T-helper 2 cell treated with Interferon-gamma antibody and Interleukin-4, amounts not matched to agents 100 ng/mL and 5 ng/mL, for 36 hours (primary cell): ENCODE data around the gene TMEM9B. TPM values are rescaled to one million over a fixed set of nuclear protein-coding genes. Genes with fewer than 3 reads are reported as not detected.

Experiments
- intact Hi-C: fragments of 100-400 bp; cut with micrococcal nuclease; formaldehyde crosslinking; loops from one replicate; pipeline ENCODE4 v1.15.1; 2023
- total RNA-seq: library from RNA; stranded (reverse); gene quantifications from 2 replicates; pipeline ENCODE4 v1.2.3, GENCODE V29; 2022

TMEM9B gene
- total RNA-seq, 1 donor from 2014 or later: 32.9 TPM

DNA sequence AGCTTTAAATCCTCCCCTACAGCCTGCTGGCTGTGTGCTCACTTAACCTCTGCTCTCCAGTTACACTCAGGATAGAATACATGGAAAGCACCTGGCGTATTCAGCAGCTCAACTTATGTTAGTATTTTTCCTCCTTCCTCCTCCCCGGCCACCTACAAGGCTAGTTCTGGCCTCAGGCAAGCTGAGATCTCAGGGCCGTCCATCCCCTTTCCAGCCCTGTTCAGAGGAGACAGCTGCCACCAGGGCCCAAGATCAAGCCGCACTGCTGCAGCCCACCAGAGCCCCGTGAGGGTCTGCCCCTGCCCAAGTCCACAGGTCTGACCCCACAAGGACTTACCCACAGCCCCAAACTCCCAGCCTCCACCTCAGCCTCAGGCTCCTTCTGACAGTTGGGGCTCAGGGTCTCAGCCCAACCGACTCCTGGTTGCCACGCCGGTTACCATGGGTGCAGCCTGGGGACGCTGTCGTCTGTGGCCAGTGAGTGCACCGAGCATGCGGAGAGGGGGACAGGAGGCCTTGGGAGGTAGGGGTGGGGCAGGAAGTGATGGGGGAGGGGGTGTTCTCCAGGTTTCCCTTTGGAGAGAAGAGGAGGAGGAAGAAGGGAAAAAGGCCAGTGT, 31.6 kb downstream of the TMEM9B start, which contains the start of gene C11orf16:
C11orf16 (minus strand) TSS at position 384 of the 617 bp plus-strand sequence. CDS start 639 bp downstream, outside the sequence.
- intact Hi-C loops: no loop called here

DNA sequence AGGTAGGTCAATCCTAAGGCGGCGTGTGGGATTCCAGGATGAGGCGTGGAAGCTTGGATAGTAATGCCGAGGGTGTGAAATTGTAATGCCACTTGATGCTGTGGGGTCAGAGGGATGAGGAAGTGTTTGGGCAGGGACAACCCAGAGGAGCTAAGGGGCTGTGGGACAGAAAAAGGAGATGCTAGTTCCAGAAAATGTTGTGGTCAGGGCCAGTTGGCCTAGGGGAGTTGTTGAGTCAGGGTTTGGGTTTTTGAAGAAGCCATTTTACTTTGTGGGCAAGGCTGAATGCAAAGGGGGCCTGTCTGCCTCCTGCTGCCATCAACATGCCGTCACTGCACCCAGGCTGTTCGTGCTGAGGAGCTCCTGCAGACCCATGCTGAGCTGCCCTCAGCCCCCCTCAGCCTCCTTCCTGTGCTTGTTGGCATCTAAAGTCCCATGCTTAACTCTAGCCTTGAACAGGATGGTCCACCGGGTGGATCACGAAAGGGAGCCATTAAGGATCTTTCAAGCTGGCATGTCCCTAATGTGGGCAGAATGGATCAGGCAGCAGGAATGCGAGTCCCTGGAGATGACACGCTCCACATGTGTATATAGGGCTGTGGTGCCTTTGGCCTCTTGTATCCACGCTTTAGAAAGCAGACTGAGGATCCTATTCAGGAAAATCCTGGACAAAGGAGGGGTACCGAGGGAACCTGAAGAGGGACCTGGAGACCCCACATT, 33.6 kb downstream of the TMEM9B start:
- intact Hi-C loops: no loop called here

DNA sequence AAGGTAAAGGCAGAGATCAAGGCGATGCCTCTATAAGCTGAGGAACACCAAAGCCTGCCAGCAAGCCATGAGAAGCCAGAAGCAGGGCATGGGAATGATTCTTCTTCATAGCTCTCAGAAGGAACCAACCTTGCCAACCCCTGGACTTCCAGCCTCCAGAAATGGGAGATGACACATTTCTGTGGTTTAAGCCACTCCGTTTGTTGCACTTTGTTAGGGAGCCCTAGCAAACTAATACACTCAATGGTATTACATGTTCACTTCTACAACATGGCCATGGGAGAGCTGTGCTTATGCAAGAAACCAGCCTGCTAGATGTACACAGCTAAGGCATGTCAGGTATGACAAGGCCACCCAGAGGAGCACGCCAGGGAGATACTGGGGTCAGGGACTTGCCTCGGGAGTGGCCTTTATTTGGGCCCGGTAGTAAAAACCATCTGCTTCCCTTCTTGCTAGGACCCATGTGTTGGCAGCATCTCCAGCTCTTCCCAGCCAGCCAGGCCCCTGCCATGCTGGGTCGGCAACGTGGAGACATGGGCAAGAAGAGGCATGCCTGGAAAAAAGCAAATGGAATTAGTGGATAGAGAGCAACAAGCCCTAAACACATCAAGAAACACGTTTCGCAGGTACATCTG, 35.1 kb downstream of the TMEM9B start:
- intact Hi-C loops: no loop called here

DNA sequence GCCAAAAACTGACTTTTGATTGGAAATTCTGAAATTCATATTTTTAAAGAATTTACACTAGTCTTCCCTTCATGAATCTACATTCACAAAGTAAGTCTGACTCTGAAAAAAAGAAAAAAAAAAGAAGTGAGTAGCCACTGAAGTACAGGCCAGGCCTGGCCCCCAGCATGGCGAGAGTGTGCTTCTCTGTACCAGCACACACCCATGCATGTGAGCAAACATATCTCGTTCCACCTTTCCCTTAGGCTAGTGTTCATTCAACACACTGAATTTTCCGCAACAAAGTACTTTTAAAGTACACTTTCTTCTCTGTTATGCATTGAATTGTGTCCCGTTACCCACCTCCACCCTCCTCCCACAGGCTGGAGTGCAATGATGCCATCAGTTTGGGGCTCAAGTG, 36.0 kb downstream of the TMEM9B start:
- intact Hi-C loops: no loop called here

DNA sequence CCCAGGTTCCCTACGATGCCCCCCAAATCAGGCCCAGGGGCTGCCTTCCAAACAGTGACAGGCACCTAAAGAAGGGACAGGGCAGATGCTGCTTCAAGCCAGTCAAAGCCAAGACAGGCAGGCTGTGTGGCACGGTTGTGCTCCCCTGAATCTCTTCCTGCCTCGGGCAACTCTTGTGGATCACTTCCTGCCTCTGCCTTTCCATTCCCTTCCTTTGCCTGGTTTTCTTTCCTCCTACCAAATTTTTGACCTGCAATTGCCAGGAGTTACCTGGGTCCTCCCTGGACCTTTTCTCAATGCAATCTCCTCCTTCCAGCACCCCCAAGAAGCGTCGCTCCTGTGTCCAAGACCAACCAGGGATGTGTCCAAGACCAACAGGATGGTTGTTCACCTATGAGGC, 37.0 kb downstream of the TMEM9B start:
- intact Hi-C loops: no loop called here

DNA sequence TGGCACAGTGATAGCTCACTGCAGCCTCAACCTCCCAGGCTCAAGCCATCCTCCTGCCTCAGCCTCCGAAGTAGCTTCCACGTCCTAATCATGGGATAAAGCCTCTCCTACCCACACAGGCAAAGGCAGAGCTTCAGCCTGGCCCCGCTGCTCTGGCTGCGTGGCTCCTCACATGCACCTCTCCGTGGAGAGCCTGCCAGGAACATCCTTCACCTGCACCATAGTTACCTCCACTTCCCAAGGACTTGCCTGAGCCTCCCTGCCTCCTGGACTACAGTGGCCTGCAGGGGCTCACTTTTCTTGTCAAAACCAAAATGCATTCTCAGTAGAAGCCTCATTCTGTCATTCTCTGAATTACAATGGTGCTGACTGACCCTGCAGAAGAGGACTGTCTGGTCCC, 38.0 kb downstream of the TMEM9B start:
- intact Hi-C loops: no loop called here

DNA sequence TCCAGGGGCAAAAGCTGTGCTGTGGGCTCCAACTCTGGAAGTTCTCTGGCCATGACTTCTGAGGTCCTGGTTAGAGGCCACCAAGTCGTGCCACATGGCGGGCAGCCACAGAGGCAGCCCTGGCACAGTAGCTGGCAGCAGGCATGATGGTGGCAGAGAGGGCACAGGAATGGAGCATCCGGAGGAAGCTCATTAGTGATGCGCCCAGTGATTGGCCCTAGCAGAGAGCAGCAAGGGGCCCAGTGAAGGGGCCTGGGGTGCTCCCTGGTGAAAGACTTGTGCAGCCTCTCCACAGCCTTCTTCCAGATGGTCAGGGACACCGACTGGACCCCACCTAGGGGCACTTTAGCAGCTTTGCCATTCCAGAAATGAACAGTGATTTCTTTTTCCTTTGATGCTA, 38.5 kb downstream of the TMEM9B start:
- intact Hi-C loops: no loop called here

DNA sequence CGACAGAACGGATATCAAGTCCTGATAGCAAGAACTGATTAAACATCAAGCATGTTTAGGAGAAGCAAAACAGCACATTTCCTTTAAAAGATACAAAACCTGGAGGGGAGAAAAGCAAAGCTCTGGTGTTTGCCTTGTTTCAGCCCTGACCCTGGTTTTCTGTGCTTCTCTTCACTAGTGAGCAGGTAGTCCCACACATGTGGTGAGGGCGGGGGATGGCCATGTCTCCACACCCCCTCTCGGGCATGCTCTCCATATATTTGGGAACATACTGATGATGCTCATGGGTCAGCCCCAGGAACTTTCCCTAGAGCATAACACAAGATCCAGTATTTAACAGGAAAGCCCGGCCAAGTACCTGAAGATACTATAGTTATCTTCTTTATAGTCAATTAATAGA, 41.6 kb downstream of the TMEM9B start:
- intact Hi-C loops: no loop called here

DNA sequence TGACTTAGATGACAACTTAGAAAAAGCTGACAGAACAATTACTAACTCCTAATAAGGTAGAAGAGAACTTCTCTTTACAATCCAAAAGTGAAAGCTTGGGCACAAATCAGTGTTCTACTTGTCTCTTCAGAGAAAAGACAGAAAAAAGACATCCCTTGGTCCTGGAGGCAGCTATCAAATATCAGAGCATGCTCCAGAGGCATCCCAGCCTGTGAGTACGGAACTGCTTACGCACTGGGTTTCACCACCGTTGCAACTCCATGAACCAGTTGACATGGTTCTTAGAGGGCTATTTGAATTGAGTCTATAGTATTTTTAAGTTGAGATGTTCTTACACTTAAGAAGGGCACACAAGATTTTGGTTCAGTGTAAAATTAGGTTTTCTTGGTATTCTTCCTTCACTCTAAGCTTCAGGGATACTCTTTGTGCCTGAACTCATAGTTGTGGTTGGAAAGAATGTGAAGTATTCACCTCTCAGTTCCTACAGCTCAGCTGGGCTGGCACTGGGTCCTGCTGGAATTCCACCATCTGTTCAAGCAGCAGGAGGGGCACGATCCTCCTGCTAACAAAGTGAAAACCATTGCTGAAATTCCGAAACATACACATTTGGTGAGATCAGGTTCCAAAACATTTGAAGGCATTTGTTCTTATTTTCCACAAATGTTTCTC, 47.0 kb downstream of the TMEM9B start:
- intact Hi-C loops: loop anchor here (10.0 kb wide), 2 partner anchors 468 to 838 kb away; partner anchors contain the start of gene IPO7

DNA sequence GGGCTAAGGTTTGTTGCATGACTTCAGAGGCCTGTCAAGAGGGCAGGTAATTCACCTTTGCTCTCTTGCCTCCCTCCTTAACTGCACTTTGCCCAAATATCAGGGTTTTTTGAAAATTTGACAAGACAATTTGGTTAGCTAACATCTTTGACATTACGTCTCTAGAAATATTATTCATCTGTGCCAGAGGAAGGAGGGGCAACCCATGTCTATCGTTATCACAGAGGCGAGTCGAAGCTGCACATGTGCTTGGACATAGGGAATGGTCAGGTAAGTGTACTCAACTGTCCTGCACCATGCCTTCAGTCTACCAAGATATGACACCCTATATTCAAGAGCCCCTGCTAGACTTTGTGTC, 49.6 kb downstream of the TMEM9B start:
- intact Hi-C loops: loop anchor here (1.0 to 10.0 kb wide), 6 partner anchors 45 to 840 kb away; partner anchors contain the start of genes IPO7 and NRIP3

DNA sequence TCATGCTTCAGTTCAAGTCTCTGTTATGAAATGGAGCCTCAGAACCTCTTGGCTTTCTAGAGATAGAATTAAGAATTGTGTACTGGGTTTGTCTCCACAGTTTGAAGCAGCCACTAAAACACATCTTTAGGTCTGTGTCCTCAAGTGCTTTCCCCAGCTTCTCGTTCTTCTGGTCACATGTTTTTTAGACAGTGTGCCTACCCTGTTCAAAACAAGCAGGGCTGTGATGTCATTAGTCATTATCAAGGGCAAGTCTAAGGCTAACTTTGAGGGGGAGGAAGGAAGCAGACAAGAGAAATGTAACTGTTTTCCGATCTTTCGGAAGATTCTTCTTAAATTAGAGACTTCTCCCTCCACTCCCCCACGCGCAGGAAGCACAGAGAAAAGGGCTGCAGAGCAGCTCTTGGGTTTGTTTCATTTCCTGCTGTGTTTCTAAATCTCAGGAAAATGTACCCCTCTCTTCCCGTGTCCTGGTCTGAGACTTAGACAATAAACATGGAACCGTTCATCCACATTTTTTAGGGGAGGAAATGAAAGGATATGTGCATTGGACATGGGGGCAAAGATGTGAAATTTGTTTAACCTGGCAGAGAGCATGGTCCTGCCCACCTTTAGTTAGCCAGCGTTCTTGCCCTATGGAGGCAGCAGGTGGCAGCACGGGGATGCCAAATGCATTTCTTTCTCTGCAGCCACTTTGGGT, 50.1 kb downstream of the TMEM9B start:
- intact Hi-C loops: loop anchor here (1.0 to 10.0 kb wide), 6 partner anchors 45 to 841 kb away; partner anchors contain the start of genes IPO7 and NRIP3

DNA sequence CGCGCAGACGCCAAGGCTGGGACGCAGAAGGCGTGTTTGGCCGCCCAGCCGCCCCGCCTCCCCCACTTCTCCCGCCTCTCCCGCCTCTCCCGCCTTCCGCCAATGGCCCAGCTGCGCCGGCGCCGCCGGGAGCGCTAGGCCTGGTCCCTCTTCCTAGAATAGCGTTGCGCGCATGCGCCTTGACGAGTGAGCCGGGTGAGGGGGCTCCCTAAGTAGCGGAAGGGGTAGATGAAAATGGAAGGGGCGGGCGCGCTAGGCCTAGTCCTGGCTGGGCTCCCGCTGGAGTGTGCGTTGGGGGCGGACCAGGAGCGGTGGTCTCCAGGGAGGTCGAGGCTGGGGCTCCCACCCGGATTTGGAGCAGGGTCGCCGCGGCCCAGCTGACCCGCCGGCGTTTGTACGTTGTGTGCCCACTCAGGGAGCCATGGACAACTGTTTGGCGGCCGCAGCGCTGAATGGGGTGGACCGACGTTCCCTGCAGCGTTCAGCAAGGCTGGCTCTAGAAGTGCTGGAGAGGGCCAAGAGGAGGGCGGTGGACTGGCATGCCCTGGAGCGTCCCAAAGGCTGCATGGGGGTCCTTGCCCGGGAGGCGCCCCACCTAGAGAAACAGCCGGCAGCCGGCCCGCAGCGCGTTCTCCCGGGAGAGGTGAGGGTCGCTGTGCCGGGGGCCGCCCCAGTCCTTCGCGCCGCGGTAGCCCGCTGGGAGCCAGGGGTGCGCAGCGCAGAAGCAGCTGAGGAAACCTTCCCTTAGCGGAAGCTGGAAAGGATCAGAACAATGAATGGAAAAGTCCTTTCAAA, 53.0 kb downstream of the TMEM9B start, which contains the start of gene AKIP1:
AKIP1 (plus strand) TSS at position 161 of the 795 bp plus-strand sequence; CDS start at position 422, 261 bp downstream.
- intact Hi-C loops: loop anchor here (1.0 to 10.0 kb wide), 6 partner anchors 53 to 844 kb away; partner anchors contain the start of genes IPO7, NRIP3, RPL27A and TMEM9B

DNA sequence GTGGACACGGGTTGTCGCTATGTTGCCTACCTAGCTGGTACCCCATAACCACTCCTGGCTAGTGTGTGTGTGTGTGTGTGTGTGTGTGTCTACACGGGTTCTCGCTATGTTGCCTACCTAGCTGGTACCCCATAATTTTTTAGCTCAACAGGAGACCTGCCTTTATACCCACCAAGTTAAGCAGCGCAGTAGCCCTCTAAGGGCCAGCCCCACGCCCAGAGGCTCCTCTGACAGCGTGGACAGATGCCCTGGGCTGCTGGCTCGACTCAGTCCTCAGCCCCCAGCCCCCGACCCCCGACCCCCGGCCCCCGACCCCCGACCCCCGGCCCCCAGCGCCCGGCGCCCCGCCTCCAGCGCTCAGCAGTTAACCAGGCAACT, 53.6 kb downstream of the TMEM9B start:
- intact Hi-C loops: loop anchor here (1.0 to 10.0 kb wide), 6 partner anchors 54 to 844 kb away; partner anchors contain the start of genes IPO7, NRIP3, RPL27A and TMEM9B

DNA sequence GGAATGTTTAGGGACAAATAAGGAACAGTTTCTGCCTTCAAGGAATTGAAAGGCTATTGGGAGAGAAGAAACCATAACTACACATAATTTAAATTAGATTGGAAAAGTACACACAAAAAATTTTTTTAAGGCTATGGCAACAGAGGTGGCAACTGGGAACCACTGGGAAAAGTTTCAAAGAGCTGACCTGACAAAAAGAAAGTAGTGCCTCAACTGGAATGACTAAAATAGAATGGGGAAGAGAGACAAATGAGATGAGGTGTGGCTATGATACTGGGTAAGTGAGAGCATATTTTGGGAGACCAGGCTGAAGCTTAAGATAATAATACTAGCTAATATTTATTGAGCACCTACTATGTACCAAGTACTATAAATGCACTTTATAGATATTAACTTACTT, 56.1 kb downstream of the TMEM9B start:
- intact Hi-C loops: no loop called here

DNA sequence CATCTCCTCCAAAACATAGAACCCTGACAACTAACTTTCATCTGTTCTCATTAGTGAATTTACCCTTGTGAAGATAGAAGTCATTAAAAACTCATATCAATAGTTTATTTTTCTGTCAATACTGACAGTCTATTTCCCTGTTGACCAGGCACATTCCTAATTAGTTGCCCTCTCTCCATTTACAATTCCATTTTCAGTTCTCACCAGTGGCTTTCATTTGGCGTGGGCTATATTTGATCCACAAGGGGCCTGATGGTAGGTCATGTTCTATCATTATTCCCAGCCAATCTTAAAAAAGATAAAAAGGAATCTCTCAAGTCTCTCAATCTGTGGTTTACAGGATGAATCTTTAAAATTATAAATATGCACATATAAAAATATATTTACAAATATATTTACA, 57.1 kb downstream of the TMEM9B start:
- intact Hi-C loops: no loop called here

DNA sequence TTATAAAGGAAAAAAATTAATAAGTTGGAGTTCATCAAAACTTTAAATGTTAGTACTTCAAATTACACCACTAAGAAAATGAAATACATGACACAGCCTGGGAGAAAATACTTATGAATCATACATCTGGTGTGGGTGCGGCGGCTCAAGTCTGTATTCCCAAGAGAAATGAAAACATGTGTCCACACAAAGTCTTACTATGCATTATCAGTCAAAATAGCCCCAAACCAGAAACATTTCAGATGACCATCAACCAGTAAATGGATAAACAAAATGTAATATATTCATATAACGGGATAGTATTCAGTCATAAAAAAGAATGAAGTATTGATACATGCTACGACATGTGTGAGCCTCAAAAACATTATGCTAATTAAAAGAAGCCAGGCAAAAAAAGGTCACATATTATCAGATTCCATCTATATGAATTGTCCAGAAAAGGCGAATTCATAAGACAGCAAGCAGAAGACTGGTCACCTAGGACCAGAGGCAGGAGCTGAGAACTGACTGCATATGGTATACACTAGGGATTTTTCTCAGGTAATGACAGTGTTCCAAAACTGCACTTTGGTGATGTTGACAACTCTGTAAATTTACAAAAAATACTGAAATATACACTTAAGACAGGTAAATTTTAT, 58.6 kb downstream of the TMEM9B start:
- intact Hi-C loops: no loop called here

DNA sequence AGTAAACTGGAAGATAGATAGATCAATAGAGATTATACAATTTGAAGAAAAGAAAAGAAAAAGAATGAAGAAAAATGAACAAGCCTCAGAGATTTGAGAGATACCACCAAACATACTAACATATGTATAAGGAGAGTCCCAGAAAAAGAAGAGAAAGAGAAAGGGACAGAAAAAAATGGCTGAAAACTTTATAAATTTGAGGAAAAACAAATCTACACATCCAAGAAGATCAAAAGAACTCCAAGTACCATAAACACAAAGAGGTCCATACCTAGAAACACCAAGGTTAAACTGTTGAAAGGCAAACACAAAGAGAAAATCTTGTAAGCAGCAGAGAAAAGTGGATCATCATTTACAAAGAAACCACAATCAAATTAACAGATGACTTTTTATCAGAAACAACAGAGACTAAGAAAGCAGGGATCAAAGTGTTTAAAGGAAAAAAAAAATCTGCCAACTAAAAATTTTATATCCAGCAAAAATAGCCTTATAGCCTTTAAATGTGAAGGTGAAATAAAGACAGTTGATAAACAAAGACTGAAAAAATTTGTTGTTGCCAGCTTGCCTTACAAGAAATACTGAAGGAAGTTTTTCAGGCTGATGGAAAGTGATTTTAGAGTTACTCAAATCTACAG, 65.0 kb downstream of the TMEM9B start:
- intact Hi-C loops: no loop called here
